H1 (cell line): ENCODE results near the gene PHACTR1. TPM values are rescaled to one million over a fixed set of nuclear protein-coding genes. Genes with fewer than 3 reads are reported as not detected.

Experiments
- CTCF ChIA-PET: fragments of 300-600 bp; sonication (Branson Sonifier 250); formaldehyde crosslinking; loops from one replicate; lab custom pipeline; 2021; ENCODE audit not compliant: partially characterized antibody; lab: Charles Lee
- POLR2A ChIA-PET: fragments of 300-600 bp; sonication (Branson Sonifier 250); formaldehyde crosslinking; loops from one replicate; lab custom pipeline; 2021; ENCODE audit warnings: inconsistent platforms; ENCODE audit not compliant: partially characterized antibody; lab: Charles Lee
- DNase-seq, 2 experiments: peaks; one replicate each; pipeline versions ENCODE4 v3.0.0 to v3.0.0-alpha.2; 2010 to 2022; ENCODE audit warnings: low spot score in 2 of 2, low read depth in 1 of 2, mixed read lengths in 1 of 2
- FAIRE-seq: peaks from 2 replicates; lab custom pipeline; 2011; peaks lifted over from hg19 to GRCh38; lab: Jason Lieb, UNC
- H2AFZ ChIP-seq: 2 replicates; pipeline ENCODE4 v1.8.1; 2012; ENCODE audit warnings: low read length, inconsistent platforms
- H2AK5ac ChIP-seq: 2 replicates; pipeline ENCODE4 v1.6.1; 2013; ENCODE audit warnings: low read depth, low read length
- H2BK120ac ChIP-seq: replicated peaks from 2 replicates; pipeline ENCODE3; 2013; ENCODE audit warnings: low read depth, low read length, inconsistent platforms
- H2BK12ac ChIP-seq: 2 replicates; pipeline ENCODE4 v1.6.1; 2013; ENCODE audit warnings: low read depth, low read length
- H2BK15ac ChIP-seq: 2 replicates; pipeline ENCODE4 v1.6.1; 2013; ENCODE audit warnings: low read length
- H2BK20ac ChIP-seq: 2 replicates; pipeline ENCODE4 v1.6.1; 2013; ENCODE audit warnings: low read length
- H2BK5ac ChIP-seq: 2 replicates; pipeline ENCODE4 v1.6.1; 2013; ENCODE audit warnings: low read depth, low read length
- H3K14ac ChIP-seq: 2 replicates; pipeline ENCODE4 v1.6.1; 2013; ENCODE audit warnings: inconsistent platforms; ENCODE audit not compliant: insufficient read length
- H3K18ac ChIP-seq: 2 replicates; pipeline ENCODE4 v1.6.1; 2013; ENCODE audit warnings: low read length; ENCODE audit errors: extremely low read depth
- H3K23ac ChIP-seq: 2 replicates; pipeline ENCODE4 v1.6.1; 2013; ENCODE audit warnings: inconsistent platforms; ENCODE audit not compliant: insufficient read length
- H3K23me2 ChIP-seq: 2 replicates; pipeline ENCODE4 v1.6.1; 2013; ENCODE audit warnings: low read depth, low read length
- H3K27ac ChIP-seq: 2 replicates; pipeline ENCODE4 v1.6.1; 2011; ENCODE audit warnings: low read depth, low read length, inconsistent platforms
- H3K27me3 ChIP-seq, 4 experiments: replicated peaks in 1 of 4; 1 replicate in 1 of 4; 2 replicates in 3 of 4; pipeline versions ENCODE4 v1.6.1 to v1.8.1; 2011 to 2013; ENCODE audit warnings: low read length in 3 of 4, mild to moderate bottlenecking in 3 of 4, inconsistent platforms in 2 of 4, mixed read lengths in 2 of 4, moderate library complexity in 1 of 4; ENCODE audit not compliant: control insufficient read depth in 3 of 4, insufficient read depth in 3 of 4; ENCODE audit errors: extremely low read depth in 1 of 4
- H3K36me3 ChIP-seq, 4 experiments: 2 replicates each; pipeline versions ENCODE4 v1.6.1 to v1.8.1; 2011 to 2013; ENCODE audit warnings: mild to moderate bottlenecking in 4 of 4, low read length in 3 of 4, moderate library complexity in 2 of 4, control low read depth in 1 of 4, inconsistent platforms in 1 of 4; ENCODE audit not compliant: insufficient read depth in 4 of 4, control insufficient read depth in 2 of 4
- H3K4ac ChIP-seq: replicated peaks from 2 replicates; pipeline ENCODE3; 2013; ENCODE audit warnings: low read length, low read depth, mixed read lengths, inconsistent platforms; ENCODE audit not compliant: insufficient read length
- H3K4me1 ChIP-seq, 4 experiments: replicated peaks in 1 of 4; 1 replicate in 1 of 4; 2 replicates in 3 of 4; pipeline versions ENCODE4 v1.6.1 to v1.8.1; 2011 to 2013; ENCODE audit warnings: low read length in 3 of 4, inconsistent platforms in 2 of 4, mixed read lengths in 1 of 4; ENCODE audit not compliant: insufficient read depth in 4 of 4, control insufficient read depth in 3 of 4
- H3K4me2 ChIP-seq, 2 experiments: 2 replicates each; pipeline versions ENCODE4 v1.6.1 to v1.8.1; 2011 to 2013; ENCODE audit warnings: low read depth in 2 of 2, low read length in 2 of 2, control low read depth in 1 of 2, inconsistent platforms in 1 of 2, mild to moderate bottlenecking in 1 of 2; ENCODE audit not compliant: insufficient read depth in 1 of 2
- H3K4me3 ChIP-seq, 4 experiments: fragments of 200-600, 300-600 bp in 1 of 4; sonication (generic), shearing (Covaris generic), sonication (Bioruptor Twin) in 1 of 4; 2 replicates each; pipeline versions ENCODE4 v1.5.1 to v1.8.1; 2011 to 2016; ENCODE audit warnings: low read length in 4 of 4, low read depth in 3 of 4, control low read depth in 2 of 4, inconsistent platforms in 2 of 4, mild to moderate bottlenecking in 2 of 4, mixed read lengths in 1 of 4, moderate library complexity in 1 of 4; ENCODE audit not compliant: insufficient read depth in 2 of 4; ENCODE audit errors: extremely low read depth in 1 of 4
- H3K56ac ChIP-seq: replicated peaks from 2 replicates; pipeline ENCODE3; 2013; ENCODE audit warnings: low read depth, mild to moderate bottlenecking, mixed read lengths, low read length, inconsistent platforms; ENCODE audit not compliant: insufficient read length
- H3K79me1 ChIP-seq: 2 replicates; pipeline ENCODE4 v1.6.1; 2013; ENCODE audit warnings: low read depth, low read length, control low read depth
- H3K79me2 ChIP-seq, 2 experiments: 2 replicates each; pipeline versions ENCODE4 v1.6.1 to v1.8.1; 2012 to 2013; ENCODE audit warnings: low read length in 2 of 2, mild to moderate bottlenecking in 2 of 2, inconsistent platforms in 1 of 2; ENCODE audit not compliant: insufficient read depth in 2 of 2, control insufficient read depth in 1 of 2
- H3K9ac ChIP-seq, 4 experiments: replicated peaks in 1 of 4; 1 replicate in 1 of 4; 2 replicates in 3 of 4; pipeline versions ENCODE4 v1.6.1 to v1.8.1; 2011 to 2013; ENCODE audit warnings: low read depth in 3 of 4, low read length in 3 of 4, control low read depth in 2 of 4, mild to moderate bottlenecking in 2 of 4, moderate library complexity in 2 of 4, inconsistent platforms in 1 of 4; ENCODE audit errors: extremely low read depth in 1 of 4
- H3K9me3 ChIP-seq, 2 experiments: 2 replicates each; pipeline versions ENCODE4 v1.6.1 to v1.8.1; 2012 to 2013; ENCODE audit warnings: mild to moderate bottlenecking in 2 of 2, moderate library complexity in 2 of 2, control low read depth in 1 of 2, inconsistent platforms in 1 of 2, low read depth in 1 of 2, low read length in 1 of 2, mixed read lengths in 1 of 2; ENCODE audit not compliant: insufficient read depth in 2 of 2
- H4K20me1 ChIP-seq, 2 experiments: replicated peaks in 1 of 2; 2 replicates each; pipeline versions ENCODE3 to v1.8.1; 2011 to 2013; ENCODE audit warnings: inconsistent platforms in 2 of 2, low read length in 2 of 2, mild to moderate bottlenecking in 1 of 2; ENCODE audit not compliant: insufficient read depth in 2 of 2, control insufficient read depth in 1 of 2
- H4K5ac ChIP-seq: 2 replicates; pipeline ENCODE4 v1.6.1; 2013; ENCODE audit warnings: low read length, low read depth, mixed read lengths, inconsistent platforms; ENCODE audit not compliant: insufficient read length
- H4K8ac ChIP-seq: 2 replicates; pipeline ENCODE4 v1.8.0; 2013; ENCODE audit warnings: mild to moderate bottlenecking, moderate library complexity, low read length, inconsistent platforms; ENCODE audit not compliant: insufficient read depth; ENCODE audit errors: extremely low read depth
- H4K91ac ChIP-seq: replicated peaks from 2 replicates; pipeline ENCODE3; 2013; ENCODE audit warnings: low read length, mixed read lengths, inconsistent platforms; ENCODE audit not compliant: insufficient read length
- KDM1A ChIP-seq: fragments of 200-600, 300-600 bp; sonication (generic); IDR thresholded peaks from 2 replicates; pipeline ENCODE4 v1.7.1; 2016; ENCODE audit warnings: mild to moderate bottlenecking, low read length, borderline replicate concordance
- polyA plus RNA-seq, 7 experiments: library from polyadenylated mRNA; depleted of rRNA in 3 of 7; stranded (reverse) in 5 of 7; unstranded in 2 of 7; fragments of >200 nt in 5 of 7; fragments of 200-250 nt in 2 of 7; gene quantifications; 1 replicate in 5 of 7; 2 replicates in 1 of 7; 4 replicates in 1 of 7; pipeline versions ENCODE4 v1.2.1 to v1.2.3, GENCODE V29; 2011 to 2013; ENCODE audit warnings: missing spikeins in 2 of 7, mixed read lengths in 2 of 7
- total RNA-seq: library from RNA; stranded (reverse); fragmentation: NEBNext Ultra II Directional; extraction: Animal tissue kit (Norgen Biotek cat#: 25700); gene quantifications from 2 replicates; pipeline ENCODE4 v1.2.1, GENCODE V29; 2021

PHACTR1 gene
- total and polyA plus RNA-seq, 2 of the 8 experiments (the other 6 are each of a cell fraction or from before 2014, with no cell fraction given) = 3.9 to 17.1 TPM

DNA sequence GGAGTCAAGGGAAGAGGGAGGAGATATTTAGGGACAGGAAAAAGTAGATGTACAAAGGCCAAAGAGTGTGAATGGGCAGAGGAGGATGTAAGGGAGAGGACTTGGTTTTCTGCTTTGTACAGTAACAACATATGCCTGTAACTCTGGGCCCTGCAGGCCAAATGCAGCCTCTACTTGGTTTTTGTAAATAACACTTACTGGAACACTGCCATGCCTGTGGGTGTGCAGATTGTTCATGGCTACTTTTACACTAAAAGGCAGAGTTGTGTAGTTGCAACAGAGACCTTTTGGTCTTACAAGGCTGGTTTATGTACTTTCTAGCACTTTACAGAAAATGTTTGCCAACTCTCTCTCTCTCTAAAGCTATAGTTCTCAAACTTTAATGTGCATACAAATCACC lies 157.1 kb downstream of the PHACTR1 start:
- Histone ChIP-seq H2AK5ac (no peak overlapping the region), H3K79me2 (no peaks in the 10 kb centered on the region), H3K79me1 (no peaks in the 10 kb centered on the region), H3K9me3 (no peaks in the 10 kb centered on the region), H2BK15ac (no peak overlapping the region), H3K27ac (no peak overlapping the region), H2BK5ac (no peak overlapping the region), H3K36me3 (no peaks in the 10 kb centered on the region), H4K5ac (no peak overlapping the region), H3K56ac (no peak overlapping the region), H3K14ac (no peak overlapping the region), H2BK12ac (no peak overlapping the region), H3K4me2 (no peak overlapping the region), H3K27me3 (no peaks in the 10 kb centered on the region), H4K20me1 (no peaks in the 10 kb centered on the region), H3K4ac (no peak overlapping the region), H2BK20ac (no peak overlapping the region), H3K4me1 (peaks cover 0 to 6% (median 2%) of the 10 kb centered on the region in 4 experiments; a peak in 2 of 7 replicates), H3K23me2 (peaks cover 2% of the 10 kb centered on the region; the same call in 1 of the 2 replicates), H4K8ac (no peak overlapping the region), H3K18ac (no peak overlapping the region), H2BK120ac (no peak overlapping the region), H2AFZ (no peak overlapping the region), H4K91ac (no peak overlapping the region), H3K9ac (no peak overlapping the region), H3K4me3 (no peak overlapping the region), H3K23ac (no peak overlapping the region)
- DNase-seq = no peak
- ChIA-PET POLR2A (no interaction called here), CTCF (interaction anchor here (1.9 kb wide), 1 partner anchor 30 kb away, joined by 5 read pairs; no protein-coding TSS in a partner anchor)
- no peak for FAIRE-seq
- no peak for TF ChIP-seq KDM1A
